Smooth muscle cell of the brain vasculature (primary cell): ENCODE measurements around the gene PHYHIPL.
"Not testable (repeated sequence)": the region's sequence is repeated elsewhere in the genome, so short reads cannot be mapped to it uniquely, and the experiment has no call there.

Experiments used
- DNase-seq: peaks from one replicate; pipeline ENCODE4 v3.0.0-alpha.2; 2012; ENCODE audit warnings: low read depth, low spot score

The PHYHIPL gene

GRCh38 chr10:59206204-59206720 is 29.8 kb downstream of the PHYHIPL start:
- DNase-seq = no peak

GRCh38 chr10:59212301-59212798 is 35.9 kb downstream of the PHYHIPL start:
- no peak for DNase-seq

GRCh38 chr10:59214160-59214559 is 37.7 kb downstream of the PHYHIPL start:
- DNase-seq = no peak

DNA sequence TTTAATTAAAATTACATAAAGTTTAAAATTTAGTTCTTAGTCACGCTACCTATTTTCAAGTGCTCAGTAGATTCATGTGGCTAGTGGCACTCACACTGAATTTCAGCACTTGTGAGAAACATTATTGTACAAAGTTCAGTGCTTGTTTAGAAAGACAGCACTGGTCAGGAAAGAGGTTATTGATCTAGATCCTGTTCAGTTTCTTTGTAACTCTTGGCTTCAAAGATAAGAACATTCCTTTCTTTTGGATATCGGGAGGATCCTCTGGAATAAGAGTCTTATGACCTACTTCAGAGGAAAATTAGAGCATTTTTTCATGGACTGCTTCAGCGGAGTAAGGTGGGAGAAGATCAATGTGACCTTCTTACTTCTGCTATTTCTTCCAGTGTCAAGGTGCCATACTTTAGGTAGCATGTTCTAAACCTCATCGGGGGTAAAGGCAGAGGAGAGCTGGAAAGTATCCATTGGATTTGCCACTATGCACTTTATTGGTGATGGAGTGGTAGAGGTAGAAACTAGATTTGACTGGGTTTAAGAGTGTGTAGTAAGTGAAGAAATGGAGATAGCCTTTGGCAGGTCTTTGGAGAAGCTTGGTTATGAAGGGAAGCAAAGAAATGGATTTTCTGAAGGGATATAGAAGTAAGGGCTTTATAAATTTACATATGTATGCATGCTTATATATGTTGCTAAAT is 39.9 kb downstream of the PHYHIPL start:
- DNase-seq = no peak

- DNase-seq = no peak
Observed at GRCh38 chr10:59222788-59223187, 46.3 kb downstream of the PHYHIPL start.

GRCh38 chr10:59223597-59223996 is 47.2 kb downstream of the PHYHIPL start:
- not testable (repeated sequence) for DNase-seq

- no peak for DNase-seq
Observed at GRCh38 chr10:59225211-59225610, 48.8 kb downstream of the PHYHIPL start.

DNA sequence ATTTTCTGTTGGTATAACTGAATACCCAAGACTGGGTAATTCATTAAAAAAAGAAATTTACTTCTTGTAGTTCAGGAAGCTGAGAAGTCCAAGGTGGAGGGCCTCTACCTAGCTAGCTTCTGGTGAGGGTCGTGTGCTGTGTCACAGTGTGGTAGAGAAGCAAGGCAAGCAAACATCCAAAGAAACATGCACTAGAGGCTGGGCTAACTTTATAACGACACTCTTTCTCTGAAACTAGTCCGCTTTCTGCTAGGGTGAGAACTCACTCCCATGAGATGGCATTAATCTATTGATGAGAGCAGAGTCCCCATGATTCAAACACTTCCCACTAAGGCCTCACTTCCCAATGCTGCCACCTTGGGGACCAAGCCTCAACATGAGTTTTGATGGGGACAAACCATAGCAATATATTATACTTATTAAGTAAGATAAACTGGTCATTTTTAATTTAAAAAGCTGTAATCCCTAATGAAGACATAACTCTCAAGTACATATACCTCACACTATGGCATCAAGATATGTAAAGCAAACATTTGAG is 50.8 kb downstream of the PHYHIPL start:
- DNase-seq = no peak

GRCh38 chr10:59229441-59229840 is 53.0 kb downstream of the PHYHIPL start:
- DNase-seq = no peak

GRCh38 chr10:59234194-59234593 is 57.8 kb downstream of the PHYHIPL start:
- no peak for DNase-seq

- DNase-seq = no peak
Observed at GRCh38 chr10:59234816-59235429, 58.5 kb downstream of the PHYHIPL start.

- DNase-seq = no peak
Observed at GRCh38 chr10:59236064-59236697, 59.7 kb downstream of the PHYHIPL start.

DNA sequence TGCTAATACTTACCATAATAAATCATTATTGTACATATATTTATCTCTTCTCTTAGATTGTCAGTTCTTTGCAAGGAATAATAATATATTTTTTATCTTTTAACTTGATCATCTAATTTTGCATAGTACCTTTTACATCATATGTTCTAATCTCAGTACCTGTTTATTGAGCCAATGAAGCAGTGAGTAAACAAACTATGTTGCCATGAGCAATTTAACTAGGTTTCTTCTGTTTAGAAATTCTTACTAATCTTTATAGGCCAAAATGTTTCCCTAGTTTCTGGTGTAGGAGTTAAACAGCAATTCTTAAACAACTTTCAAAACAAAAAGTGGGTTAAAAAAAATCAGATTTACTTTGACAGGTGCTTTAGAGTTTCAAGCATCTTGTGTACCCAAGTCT is 61.3 kb downstream of the PHYHIPL start:
- no peak for DNase-seq

DNA sequence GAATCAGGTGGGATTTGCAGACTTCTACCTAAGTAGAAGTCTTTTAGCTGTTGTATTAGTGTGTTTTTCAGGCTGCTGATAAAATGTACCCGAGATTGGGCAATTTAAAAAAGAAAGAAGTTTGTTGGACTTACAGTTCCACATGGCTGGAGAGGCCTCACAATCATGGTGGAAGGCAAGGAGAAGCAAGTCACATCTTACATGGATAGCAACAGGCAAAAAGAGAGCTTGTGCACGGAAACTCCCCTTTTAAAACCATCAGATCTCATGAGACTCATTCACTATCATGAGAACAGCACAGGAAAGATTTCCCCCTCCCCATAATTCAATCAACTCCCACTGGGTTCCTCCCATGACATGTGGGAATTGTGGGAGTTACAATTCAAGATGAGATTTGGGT is 62.7 kb downstream of the PHYHIPL start:
- DNase-seq = not testable (repeated sequence)

DNA sequence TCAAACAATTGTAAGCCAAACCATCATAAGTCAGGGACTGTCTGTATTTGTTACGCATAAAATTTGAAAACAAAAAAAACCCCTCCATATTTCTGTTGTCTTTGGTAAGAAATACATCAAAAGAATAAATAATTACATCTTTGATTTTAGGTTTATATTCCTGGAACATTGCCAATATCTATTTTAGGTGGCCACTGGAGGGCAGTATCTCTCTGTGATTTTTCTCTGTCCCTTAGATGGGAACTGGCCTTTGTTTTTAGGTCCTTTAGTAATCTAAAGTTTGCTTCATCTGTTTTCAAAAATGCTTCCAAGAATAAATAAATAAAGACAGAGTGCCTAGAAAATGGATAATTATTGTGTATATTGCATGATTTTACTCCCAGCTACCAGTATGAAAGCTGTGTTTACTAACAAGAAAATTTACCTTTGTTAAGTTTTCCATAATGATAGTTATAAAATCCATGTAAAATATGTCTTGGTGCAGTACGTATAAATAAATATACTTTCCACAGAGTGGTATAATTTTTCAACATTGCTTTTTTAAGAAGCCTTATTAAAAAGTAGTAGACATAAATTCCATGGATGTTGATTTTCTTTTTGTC is 64.2 kb downstream of the PHYHIPL start:
- peak; percentile 18 for DNase-seq

DNA sequence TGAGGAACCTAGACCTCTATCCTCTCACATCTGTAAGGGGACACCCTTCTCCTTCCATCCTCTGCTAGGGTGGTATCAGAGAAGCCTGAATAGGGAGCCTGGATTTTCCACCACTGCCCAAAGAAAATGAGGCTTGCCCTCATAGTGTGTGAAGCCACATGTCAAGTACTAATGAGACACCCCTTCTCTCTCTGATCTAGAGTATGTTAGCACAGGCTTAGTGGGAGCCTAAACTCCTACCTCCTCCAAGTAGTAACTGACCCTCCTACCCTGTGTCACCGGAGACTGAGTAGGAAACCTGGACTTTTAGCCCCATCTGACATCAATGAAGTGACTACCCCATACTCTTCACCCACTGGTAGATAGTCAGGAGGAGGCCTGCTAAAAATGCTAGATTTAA is 65.6 kb downstream of the PHYHIPL start:
- DNase-seq = no peak

DNA sequence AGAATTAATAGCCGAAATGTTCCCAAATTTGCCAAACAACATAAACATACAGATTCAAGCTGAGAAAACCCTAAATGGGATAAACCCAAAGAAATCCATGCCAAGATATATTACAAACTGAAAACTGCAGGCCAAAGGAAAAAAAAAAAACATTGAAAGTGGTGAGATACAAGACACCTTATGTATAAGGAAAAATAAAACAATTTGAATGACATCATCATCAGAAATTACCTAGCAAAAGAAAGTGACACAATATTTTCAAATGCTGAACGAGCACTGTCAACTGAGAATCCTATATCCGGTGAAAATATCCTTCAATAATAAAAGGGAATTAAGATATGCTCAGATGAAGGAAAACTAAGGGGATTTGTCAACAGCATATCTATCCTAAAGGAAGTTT is 66.5 kb downstream of the PHYHIPL start:
- DNase-seq = no peak

- DNase-seq = no peak
Observed at GRCh38 chr10:59243611-59244195, 67.3 kb downstream of the PHYHIPL start.

GRCh38 chr10:59244871-59245270 is 68.4 kb downstream of the PHYHIPL start:
- DNase-seq = no peak

DNA sequence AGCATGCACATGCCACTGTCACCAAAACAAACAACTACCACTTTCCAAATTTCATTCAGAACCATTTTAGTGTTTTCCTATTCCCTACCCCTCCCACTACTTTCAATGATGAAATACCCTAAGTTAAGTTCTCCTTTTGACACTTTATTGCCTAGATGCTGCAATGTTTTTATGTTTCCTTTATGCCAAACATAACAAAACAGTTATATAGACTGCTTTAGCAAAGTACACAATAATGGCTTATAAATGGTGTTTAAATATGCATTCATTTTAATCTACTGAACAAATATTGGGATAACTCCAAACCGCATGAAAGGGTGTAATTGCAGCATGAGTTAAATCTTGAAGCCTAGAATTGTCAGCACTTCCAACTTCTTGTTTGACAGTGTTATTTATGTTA is 69.2 kb downstream of the PHYHIPL start:
- no peak for DNase-seq

- DNase-seq = no peak
Observed at GRCh38 chr10:59252491-59252890, 76.0 kb downstream of the PHYHIPL start.

GRCh38 chr10:59255463-59255862 is 79.0 kb downstream of the PHYHIPL start:
- DNase-seq = no peak
